Fibroblast of lung (primary cell): ENCODE measurements around the gene TMEM131. TPM values are rescaled to one million over a fixed set of nuclear protein-coding genes. Genes with fewer than 3 reads are reported as not detected.
"Not testable (repeated sequence)": the region's sequence is repeated elsewhere in the genome, so short reads cannot be mapped to it uniquely, and the experiment has no call there.

ENCODE experiments used
- DNase-seq, 2 donors: peaks; one replicate each; pipeline versions ENCODE4 v3.0.0 to v3.0.0-alpha.2; 2010; ENCODE audit warnings: low read depth in 2 of 2
- H2AFZ ChIP-seq: 2 replicates; pipeline ENCODE4 v1.5.1; 2012; ENCODE audit warnings: low read length, control low read depth, inconsistent platforms
- H3K27ac ChIP-seq: 2 replicates; pipeline ENCODE4 v1.5.1; 2011; ENCODE audit warnings: low read length, control low read depth; ENCODE audit not compliant: insufficient read depth
- H3K27me3 ChIP-seq: 2 replicates; pipeline ENCODE4 v1.5.1; 2011; ENCODE audit warnings: mild to moderate bottlenecking, low read length; ENCODE audit not compliant: control insufficient read depth, insufficient read depth
- H3K36me3 ChIP-seq: 2 replicates; pipeline ENCODE4 v1.5.1; 2011; ENCODE audit warnings: low read length; ENCODE audit not compliant: control insufficient read depth, insufficient read depth
- H3K4me1 ChIP-seq: 2 replicates; pipeline ENCODE4 v1.5.1; 2011; ENCODE audit warnings: low read length; ENCODE audit not compliant: control insufficient read depth, insufficient read depth; ENCODE audit errors: extremely low read depth
- H3K4me2 ChIP-seq: 2 replicates; pipeline ENCODE4 v1.5.1; 2011; ENCODE audit warnings: low read length, control low read depth; ENCODE audit not compliant: insufficient read depth; ENCODE audit errors: extremely low read depth
- H3K4me3 ChIP-seq, 4 experiments: fragments of 200-600 bp in 1 of 4; sonication (generic) in 1 of 4; replicated peaks in 1 of 4; 2 replicates each; pipeline ENCODE4 v1.5.1; 2011 to 2016; ENCODE audit warnings: low read length in 4 of 4, low read depth in 3 of 4, mild to moderate bottlenecking in 3 of 4, control low read depth in 2 of 4, inconsistent platforms in 1 of 4, mixed read lengths in 1 of 4; ENCODE audit not compliant: insufficient read depth in 1 of 4; ENCODE audit errors: control extremely low read depth in 1 of 4
- H3K79me2 ChIP-seq: 2 replicates; pipeline ENCODE4 v1.5.1; 2012; ENCODE audit warnings: mild to moderate bottlenecking, low read length, inconsistent platforms; ENCODE audit not compliant: control insufficient read depth, insufficient read depth
- H3K9ac ChIP-seq: 2 replicates; pipeline ENCODE4 v1.5.1; 2011; ENCODE audit warnings: mild to moderate bottlenecking, low read length, control low read depth; ENCODE audit not compliant: insufficient read depth
- H3K9me3 ChIP-seq: 2 replicates; pipeline ENCODE4 v1.5.1; 2012; ENCODE audit warnings: low read depth, low read length; ENCODE audit not compliant: control insufficient read depth, insufficient read depth
- H4K20me1 ChIP-seq: 2 replicates; pipeline ENCODE4 v1.5.1; 2011; ENCODE audit warnings: low read length; ENCODE audit not compliant: control insufficient read depth, insufficient read depth; ENCODE audit errors: extremely low read depth
- CTCF ChIP-seq, 2 donors: IDR thresholded peaks in 1 of 2; conservative IDR thresholded peaks in 1 of 2; 1 replicate in 1 of 2; 2 replicates in 1 of 2; pipeline ENCODE4 v1.5.1; 2011 to 2012; ENCODE audit warnings: low read length in 2 of 2, control low read depth in 1 of 2, inconsistent platforms in 1 of 2, low read depth in 1 of 2, mild to moderate bottlenecking in 1 of 2
- EZH2 ChIP-seq: IDR thresholded peaks from 2 replicates; pipeline ENCODE4 v1.5.1; 2012; ENCODE audit warnings: low read length, control low read depth, mild to moderate bottlenecking; ENCODE audit errors: missing control alignments
- polyA plus RNA-seq, 2 donors: library from polyadenylated mRNA; depleted of rRNA in 1 of 2; stranded (reverse) in 1 of 2; unstranded in 1 of 2; fragments of >200 nt; gene quantifications; 2 replicates each; pipeline ENCODE4 v1.2.1, GENCODE V29; 2011 to 2012; ENCODE audit warnings: missing spikeins in 1 of 2
- total RNA-seq: library from RNA; depleted of rRNA; stranded (reverse); fragments of >200 nt; gene quantifications from 2 replicates; pipeline ENCODE4 v1.2.1, GENCODE V29; 2014

The TMEM131 gene
- total and polyA plus RNA-seq, 2 donors (not counting 1 experiment from before 2014, with no cell fraction given), result 18.1 to 32.4 TPM

DNA sequence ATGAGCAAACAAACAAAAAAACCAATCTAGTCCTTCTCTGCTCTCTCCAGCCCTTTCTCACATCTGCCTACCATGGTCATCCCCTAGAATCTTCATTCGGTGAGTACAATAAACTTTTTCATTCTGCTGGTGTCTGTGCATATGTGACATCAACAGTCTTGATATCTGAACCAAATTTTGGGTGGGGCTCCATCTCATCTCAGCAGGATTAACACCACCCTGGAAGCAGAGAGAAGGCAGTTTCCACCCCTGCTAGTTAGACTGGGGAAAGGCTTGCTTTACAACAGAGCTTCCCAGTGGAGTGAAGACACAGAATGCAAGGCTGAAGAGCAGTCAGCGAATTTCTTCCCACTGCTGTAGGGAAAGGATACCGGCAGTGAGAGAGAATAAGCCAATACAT is 116.9 kb downstream of the TMEM131 start:
- Histone ChIP-seq H3K36me3 (no peaks in the 10 kb centered on the region), H3K27ac (no peak overlapping the region), H3K9me3 (no peaks in the 10 kb centered on the region), H3K27me3 (no peaks in the 10 kb centered on the region), H3K4me2 (no peak overlapping the region), H3K4me3 (no peak overlapping the region), H3K79me2 (peaks cover 2% of the 10 kb centered on the region), H3K4me1 (no peaks in the 10 kb centered on the region), H2AFZ (no peak overlapping the region), H4K20me1 (no peaks in the 10 kb centered on the region), H3K9ac (no peak overlapping the region)
- DNase-seq, result no peak
- TF ChIP-seq CTCF (conservative IDR thresholded peaks at IDR 0.05 in 1 of 2, IDR thresholded peaks at IDR 0.05 in 1 of 2; ENCODE audit: low read depth in 1 of 2, low read length in 2 of 2) (no peak), EZH2 (no peak)

DNA sequence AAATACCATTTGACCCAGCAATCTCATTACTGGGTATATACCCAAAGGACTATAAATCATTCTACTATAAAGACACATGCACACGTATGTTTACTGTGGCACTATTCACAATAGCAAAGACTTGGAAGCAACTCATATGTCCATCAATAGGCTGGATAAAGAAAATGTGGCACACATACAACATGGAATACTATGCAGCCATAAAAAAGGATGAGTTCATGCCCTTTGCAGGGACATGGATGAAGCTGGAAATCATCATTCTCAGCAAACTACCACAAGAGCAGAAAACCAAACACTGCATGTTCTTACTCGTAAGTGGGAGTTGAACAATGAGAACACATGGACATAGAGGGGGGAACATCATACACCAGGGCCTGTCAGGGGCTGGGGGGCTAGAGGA is 117.4 kb downstream of the TMEM131 start:
- H3K27ac ChIP-seq, H2AFZ ChIP-seq, H3K79me2 ChIP-seq, H3K4me3 ChIP-seq, H3K9ac ChIP-seq, H3K4me1 ChIP-seq, H3K4me2 ChIP-seq, H4K20me1 ChIP-seq, H3K36me3 ChIP-seq, H3K9me3 ChIP-seq, DNase-seq, H3K27me3 ChIP-seq: not testable (repeated sequence)

GRCh38 chr2:97871096-97871780 is 124.5 kb downstream of the TMEM131 start:
- Histone ChIP-seq H3K4me2 (no peak overlapping the region), H3K9me3 (no peaks in the 10 kb centered on the region), H4K20me1 (no peaks in the 10 kb centered on the region), H3K36me3 (no peaks in the 10 kb centered on the region), H3K9ac (no peak overlapping the region), H3K27ac (peak overlapping the region; percentile 84), H3K4me1 (peaks cover 14% of the 10 kb centered on the region), H3K79me2 (no peaks in the 10 kb centered on the region), H3K4me3 (no peak overlapping the region), H3K27me3 (no peaks in the 10 kb centered on the region), H2AFZ (no peak overlapping the region)
- TF ChIP-seq CTCF (conservative IDR thresholded peaks at IDR 0.05 in 1 of 2, IDR thresholded peaks at IDR 0.05 in 1 of 2; ENCODE audit: low read depth in 1 of 2, low read length in 2 of 2), result no peak
- no peak for TF ChIP-seq EZH2
- peak; percentile 59 to 95 for DNase-seq
